ENCODE results near the gene TMEM213.

Gene TMEM213

GRCh38 chr7:138797715-138798320 is at the start of gene TMEM213, which contains the start of gene ATP6V0A4:
Gene TMEM213 (plus strand): TSS chr7:138797994. CDS start chr7:138798105, 111 bp downstream.
Gene ATP6V0A4 (minus strand): TSS chr7:138798196. CDS start chr7:138771247, 26,949 bp downstream.
- no peak for DNase-seq (ENCODE audit: extremely low read depth, insufficient read length)
- H3K4me3 ChIP-seq (replicated peaks; ENCODE audit: low read depth, low read length) = no peak within 1 kb of the TSS
- no peaks in the 10 kb centered on the region for H3K27me3 ChIP-seq (replicated peaks; ENCODE audit: control insufficient read depth, insufficient read depth, low read length)
- no peaks in the 10 kb centered on the region for H3K36me3 ChIP-seq (ENCODE audit: control insufficient read depth, insufficient read depth, low read length)
- TF ChIP-seq CTCF (IDR thresholded peaks at IDR 0.05; ENCODE audit: insufficient read depth, low read length, poor library complexity, severe bottlenecking) = no peak

- no peak overlapping the region for H3K4me3 ChIP-seq (replicated peaks; ENCODE audit: low read depth, low read length)
- no peak for TF ChIP-seq CTCF (IDR thresholded peaks at IDR 0.05; ENCODE audit: insufficient read depth, low read length, poor library complexity, severe bottlenecking)
- H3K27me3 ChIP-seq (replicated peaks; ENCODE audit: control insufficient read depth, insufficient read depth, low read length) = no peaks in the 10 kb centered on the region
- no peaks in the 10 kb centered on the region for H3K36me3 ChIP-seq (ENCODE audit: control insufficient read depth, insufficient read depth, low read length)
- no peak for DNase-seq (ENCODE audit: extremely low read depth, insufficient read length)
Observed at GRCh38 chr7:138748666-138749065, 49.1 kb upstream of the TMEM213 start.

GRCh38 chr7:138749960-138750359 is 47.8 kb upstream of the TMEM213 start:
- no peaks in the 10 kb centered on the region for H3K36me3 ChIP-seq (ENCODE audit: control insufficient read depth, insufficient read depth, low read length)
- no peak overlapping the region for H3K4me3 ChIP-seq (replicated peaks; ENCODE audit: low read depth, low read length)
- H3K27me3 ChIP-seq (replicated peaks; ENCODE audit: control insufficient read depth, insufficient read depth, low read length) = no peaks in the 10 kb centered on the region
- TF ChIP-seq CTCF (IDR thresholded peaks at IDR 0.05; ENCODE audit: insufficient read depth, low read length, poor library complexity, severe bottlenecking) = no peak
- no peak for DNase-seq (ENCODE audit: extremely low read depth, insufficient read length)

- no peak for DNase-seq (ENCODE audit: extremely low read depth, insufficient read length)
Observed at GRCh38 chr7:138750473-138750872, 47.3 kb upstream of the TMEM213 start.

GRCh38 chr7:138750901-138751464 is 46.8 kb upstream of the TMEM213 start:
- TF ChIP-seq CTCF (IDR thresholded peaks at IDR 0.05; ENCODE audit: insufficient read depth, low read length, poor library complexity, severe bottlenecking) = no peak
- DNase-seq (ENCODE audit: extremely low read depth, insufficient read length) = no peak
- H3K27me3 ChIP-seq (replicated peaks; ENCODE audit: control insufficient read depth, insufficient read depth, low read length) = no peaks in the 10 kb centered on the region
- no peaks in the 10 kb centered on the region for H3K36me3 ChIP-seq (ENCODE audit: control insufficient read depth, insufficient read depth, low read length)
- H3K4me3 ChIP-seq (replicated peaks; ENCODE audit: low read depth, low read length) = no peak overlapping the region

More at GRCh38 chr7:138750473-138750872, 47.3 kb upstream of the TMEM213 start:
- TF ChIP-seq CTCF (IDR thresholded peaks at IDR 0.05; ENCODE audit: insufficient read depth, low read length, poor library complexity, severe bottlenecking) = no peak
- Histone ChIP-seq H3K4me3 (replicated peaks; ENCODE audit: low read depth, low read length) (no peak overlapping the region), H3K36me3 (ENCODE audit: control insufficient read depth, insufficient read depth, low read length) (no peaks in the 10 kb centered on the region), H3K27me3 (replicated peaks; ENCODE audit: control insufficient read depth, insufficient read depth, low read length) (no peaks in the 10 kb centered on the region)

Data from GM06990 (cell line).